ENCODE results near the gene DDHD1. TPM values are rescaled to one million over a fixed set of nuclear protein-coding genes. Genes with fewer than 3 reads are reported as not detected.

DDHD1 gene
- total RNA-seq, 1 experiment from 2014 or later = 14.0 TPM

GRCh38 chr14:52988139-52988538, 165.0 kb downstream of the DDHD1 start:
- no peak for DNase-seq
- Mint-ChIP-seq H3K27ac (ENCODE audit: unreplicated experiment) (no peak overlapping the region), H3K4me3 (ENCODE audit: low read depth, unreplicated experiment) (no peak overlapping the region), H3K9me3 (ENCODE audit: low read depth, unreplicated experiment) (no peaks in the 10 kb centered on the region), H3K4me1 (ENCODE audit: low read depth, unreplicated experiment) (no peaks in the 10 kb centered on the region), H3K27me3 (ENCODE audit: unreplicated experiment) (peaks cover 12% of the 10 kb centered on the region), H3K36me3 (ENCODE audit: insufficient read depth, unreplicated experiment) (no peaks in the 10 kb centered on the region)
- no peak for TF ChIP-seq CTCF (IDR thresholded peaks at IDR 0.05; ENCODE audit: unreplicated experiment)
- intact Hi-C loops (cut with micrococcal nuclease; ENCODE audit: unreplicated experiment) = no loop called here
- CTCF ChIA-PET = no interaction called here
- no TSS peak for BruUV-seq (replicated peaks)

- H3K4me3 Mint-ChIP-seq (ENCODE audit: low read depth, unreplicated experiment) = no peak overlapping the region
- intact Hi-C loops (cut with micrococcal nuclease; ENCODE audit: unreplicated experiment) = no loop called here
- TF ChIP-seq CTCF (IDR thresholded peaks at IDR 0.05; ENCODE audit: unreplicated experiment) = no peak
- H3K9me3 Mint-ChIP-seq (ENCODE audit: low read depth, unreplicated experiment) = no peaks in the 10 kb centered on the region
- no peak for DNase-seq
- H3K27ac Mint-ChIP-seq (ENCODE audit: unreplicated experiment) = no peak overlapping the region
- no peaks in the 10 kb centered on the region for H3K36me3 Mint-ChIP-seq (ENCODE audit: insufficient read depth, unreplicated experiment)
- H3K27me3 Mint-ChIP-seq (ENCODE audit: unreplicated experiment) = peaks cover 6% of the 10 kb centered on the region
- no TSS peak for BruUV-seq (replicated peaks)
- no peaks in the 10 kb centered on the region for H3K4me1 Mint-ChIP-seq (ENCODE audit: low read depth, unreplicated experiment)
- CTCF ChIA-PET = no interaction called here
These were observed 165.6 kb downstream of the DDHD1 start for GRCh38 chr14:52987514-52987913.

GRCh38 chr14:52987042-52987441, 166.1 kb downstream of the DDHD1 start:
- H3K36me3 Mint-ChIP-seq (ENCODE audit: insufficient read depth, unreplicated experiment) = no peaks in the 10 kb centered on the region
- CTCF ChIA-PET = no interaction called here
- BruUV-seq (replicated peaks) = no TSS peak
- TF ChIP-seq CTCF (IDR thresholded peaks at IDR 0.05; ENCODE audit: unreplicated experiment) = no peak
- H3K27me3 Mint-ChIP-seq (ENCODE audit: unreplicated experiment) = peaks cover under 1% of the 10 kb centered on the region
- DNase-seq = no peak
- no peaks in the 10 kb centered on the region for H3K9me3 Mint-ChIP-seq (ENCODE audit: low read depth, unreplicated experiment)
- H3K4me1 Mint-ChIP-seq (ENCODE audit: low read depth, unreplicated experiment) = no peaks in the 10 kb centered on the region
- no peak overlapping the region for H3K4me3 Mint-ChIP-seq (ENCODE audit: low read depth, unreplicated experiment)
- intact Hi-C loops (cut with micrococcal nuclease; ENCODE audit: unreplicated experiment) = no loop called here
- no peak overlapping the region for H3K27ac Mint-ChIP-seq (ENCODE audit: unreplicated experiment)

Other genes with a start within 250 kb of the DDHD1 start
- 21.0 and 21.6 TPM in 2 replicates for gene FERMT2, start 202.3 kb downstream of the DDHD1 start, total RNA-seq (2022)